ENCODE results near the gene SLC44A4.

SLC44A4 gene

DNA sequence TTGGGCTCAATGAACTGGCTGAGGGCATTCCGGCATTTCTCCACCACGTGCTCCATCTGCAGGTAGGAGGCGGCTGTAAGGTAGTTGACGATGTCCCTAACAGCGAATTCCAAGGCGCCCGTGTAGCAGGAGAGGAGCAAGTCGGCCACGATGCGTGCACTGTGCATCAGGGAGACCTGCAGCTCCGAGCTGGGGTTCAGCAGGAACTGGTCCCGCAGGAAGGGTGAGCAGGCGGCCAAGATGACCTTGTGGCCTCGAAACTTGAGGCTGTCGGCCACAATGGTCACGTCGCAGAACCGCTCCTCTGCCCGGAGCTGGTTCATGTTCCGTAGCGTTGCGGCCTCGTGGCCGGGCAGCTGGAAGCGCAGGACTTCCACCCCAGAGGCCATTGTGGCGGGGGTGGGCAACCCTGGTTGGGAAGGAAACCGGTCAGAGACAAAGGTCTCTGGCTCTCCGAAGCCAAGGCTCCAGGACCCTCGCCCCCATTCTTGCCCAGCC lies 22.2 kb upstream of the SLC44A4 start:
- no peak overlapping the region for H3K27ac ChIP-seq (ENCODE audit: low read length)
- H3K4me2 ChIP-seq (ENCODE audit: low read length): peak overlapping the region; percentile 84
- peak overlapping the region; percentile 60 for H3K9ac ChIP-seq (ENCODE audit: low read length)
- H3K4me3 ChIP-seq (ENCODE audit: low read length): peak overlapping the region; percentile 87
- H3K27me3 ChIP-seq (ENCODE audit: low read depth, low read length): 0 out of 2 replicates have a peak, but pooled peaks cover 4% of the 10 kb centered on the region
- no peak overlapping the region for H2AFZ ChIP-seq (ENCODE audit: low read depth, low read length)
- TF ChIP-seq EZH2phosphoT487 (IDR thresholded peaks at IDR 0.05; ENCODE audit: low read depth): no peak
- TF ChIP-seq, protein P1, sequence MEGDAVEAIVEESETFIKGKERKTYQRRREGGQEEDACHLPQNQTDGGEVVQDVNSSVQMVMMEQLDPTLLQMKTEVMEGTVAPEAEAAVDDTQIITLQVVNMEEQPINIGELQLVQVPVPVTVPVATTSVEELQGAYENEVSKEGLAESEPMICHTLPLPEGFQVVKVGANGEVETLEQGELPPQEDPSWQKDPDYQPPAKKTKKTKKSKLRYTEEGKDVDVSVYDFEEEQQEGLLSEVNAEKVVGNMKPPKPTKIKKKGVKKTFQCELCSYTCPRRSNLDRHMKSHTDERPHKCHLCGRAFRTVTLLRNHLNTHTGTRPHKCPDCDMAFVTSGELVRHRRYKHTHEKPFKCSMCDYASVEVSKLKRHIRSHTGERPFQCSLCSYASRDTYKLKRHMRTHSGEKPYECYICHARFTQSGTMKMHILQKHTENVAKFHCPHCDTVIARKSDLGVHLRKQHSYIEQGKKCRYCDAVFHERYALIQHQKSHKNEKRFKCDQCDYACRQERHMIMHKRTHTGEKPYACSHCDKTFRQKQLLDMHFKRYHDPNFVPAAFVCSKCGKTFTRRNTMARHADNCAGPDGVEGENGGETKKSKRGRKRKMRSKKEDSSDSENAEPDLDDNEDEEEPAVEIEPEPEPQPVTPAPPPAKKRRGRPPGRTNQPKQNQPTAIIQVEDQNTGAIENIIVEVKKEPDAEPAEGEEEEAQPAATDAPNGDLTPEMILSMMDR (IDR thresholded peaks at IDR 0.05; ENCODE audit: low read depth, low read length): no peak
- no peaks in the 10 kb centered on the region for H3K36me3 ChIP-seq (replicated peaks; ENCODE audit: low read depth, low read length)
- peaks cover 3% of the 10 kb centered on the region; the same call in 1 of the 2 replicates for H4K20me1 ChIP-seq (ENCODE audit: insufficient read depth, low read length)
- peaks cover 23% of the 10 kb centered on the region for H3K79me2 ChIP-seq (ENCODE audit: low read length)
- H3K4me1 ChIP-seq (ENCODE audit: low read length): peaks cover 30% of the 10 kb centered on the region
- no peaks in the 10 kb centered on the region for H3K9me3 ChIP-seq (ENCODE audit: insufficient read depth, low read length)

DNA sequence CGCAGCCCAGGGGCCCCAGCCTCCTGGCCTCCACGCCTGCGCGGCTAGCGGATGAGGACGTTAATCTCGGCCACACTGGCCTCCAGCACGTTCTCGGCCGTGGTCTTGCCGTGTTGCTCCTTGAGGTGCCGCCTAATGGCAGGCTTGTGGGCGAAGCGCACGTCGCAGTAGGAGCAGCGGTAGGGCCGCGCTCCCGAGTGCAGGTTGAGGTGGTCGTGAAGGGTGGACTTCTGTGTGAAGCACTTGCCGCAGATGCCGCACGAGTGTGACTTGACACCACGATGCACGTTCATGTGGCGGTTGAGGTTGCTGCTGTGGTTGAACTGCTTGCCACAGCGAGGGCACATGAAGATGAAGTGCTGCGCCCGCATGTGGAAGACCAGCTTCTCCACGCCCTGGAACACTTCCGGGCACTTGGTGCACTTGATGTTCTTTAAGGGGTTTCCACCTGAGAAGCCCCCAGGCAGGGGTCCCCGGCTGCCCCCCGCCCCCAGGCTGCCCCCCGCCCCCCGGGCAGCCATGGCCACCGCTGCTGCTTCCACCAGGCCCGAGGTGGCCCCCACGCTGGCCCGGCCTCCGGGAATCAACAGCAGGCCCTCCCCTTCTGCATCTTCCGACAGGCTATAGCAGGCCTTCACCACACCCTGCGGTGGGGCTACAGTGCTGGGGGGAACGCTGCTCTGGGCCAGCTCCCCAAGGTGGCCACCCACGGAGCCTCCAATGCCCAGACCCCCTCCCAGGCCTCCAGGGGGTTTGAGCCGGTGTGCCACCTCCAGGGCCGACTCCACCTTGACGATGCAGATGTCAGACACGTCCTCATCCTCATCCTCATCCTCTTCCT lies 21.3 kb upstream of the SLC44A4 start:
- Histone ChIP-seq H2AFZ (ENCODE audit: low read depth, low read length) (no peak overlapping the region), H3K4me2 (ENCODE audit: low read length) (no peak overlapping the region), H3K27me3 (ENCODE audit: low read depth, low read length) (0 out of 2 replicates have a peak, but pooled peaks cover 4% of the 10 kb centered on the region), H3K27ac (ENCODE audit: low read length) (no peak overlapping the region), H3K9me3 (ENCODE audit: insufficient read depth, low read length) (no peaks in the 10 kb centered on the region), H3K9ac (ENCODE audit: low read length) (no peak overlapping the region), H3K79me2 (ENCODE audit: low read length) (peaks cover 23% of the 10 kb centered on the region), H3K36me3 (replicated peaks; ENCODE audit: low read depth, low read length) (no peaks in the 10 kb centered on the region), H3K4me3 (ENCODE audit: low read length) (no peak overlapping the region), H4K20me1 (ENCODE audit: insufficient read depth, low read length) (peaks cover 3% of the 10 kb centered on the region; the same call in 1 of the 2 replicates), H3K4me1 (ENCODE audit: low read length) (peaks cover 30% of the 10 kb centered on the region)
- TF ChIP-seq, protein P1 (IDR thresholded peaks at IDR 0.05; ENCODE audit: low read depth, low read length): no peak
- no peak for TF ChIP-seq EZH2phosphoT487 (IDR thresholded peaks at IDR 0.05; ENCODE audit: low read depth)

- H4K20me1 ChIP-seq (ENCODE audit: insufficient read depth, low read length): peaks cover 3% of the 10 kb centered on the region; the same call in 1 of the 2 replicates
- H3K4me2 ChIP-seq (ENCODE audit: low read length): peak overlapping the region; percentile 95; the same call in 1 of the 2 replicates
- H2AFZ ChIP-seq (ENCODE audit: low read depth, low read length): no peak overlapping the region
Measured at GRCh38 chr6:31899215-31899614, 20.4 kb upstream of the SLC44A4 start.

More at GRCh38 chr6:31899215-31899614, 20.4 kb upstream of the SLC44A4 start:
- 0 out of 2 replicates have a peak overlapping the region, but pooled peaks have one; percentile 99 for H3K4me3 ChIP-seq (ENCODE audit: low read length)
- no peak for TF ChIP-seq EZH2phosphoT487 (IDR thresholded peaks at IDR 0.05; ENCODE audit: low read depth)
- TF ChIP-seq, protein P1 (IDR thresholded peaks at IDR 0.05; ENCODE audit: low read depth, low read length): no peak
- H3K9ac ChIP-seq (ENCODE audit: low read length): 0 out of 2 replicates have a peak overlapping the region, but pooled peaks have one; percentile 90
- H3K27ac ChIP-seq (ENCODE audit: low read length): peak overlapping the region; percentile 35
- H3K9me3 ChIP-seq (ENCODE audit: insufficient read depth, low read length): no peaks in the 10 kb centered on the region
- H3K27me3 ChIP-seq (ENCODE audit: low read depth, low read length): no peaks in the 10 kb centered on the region
- H3K79me2 ChIP-seq (ENCODE audit: low read length): peaks cover 23% of the 10 kb centered on the region
- H3K4me1 ChIP-seq (ENCODE audit: low read length): peaks cover 30% of the 10 kb centered on the region
- H3K36me3 ChIP-seq (replicated peaks; ENCODE audit: low read depth, low read length): peaks cover 3% of the 10 kb centered on the region

Data from OCI-LY3 (cell line).